GM18867 (cell line): ENCODE results near the gene HHAT.

Experiments used
- ATAC-seq: cut with Tn5 transposase; IDR thresholded peaks from one replicate; pipeline ENCODE4 v1.9.1; 2021; ENCODE audit warnings: mild to moderate bottlenecking, moderate library complexity; ENCODE audit not compliant: unreplicated experiment

HHAT gene

DNA sequence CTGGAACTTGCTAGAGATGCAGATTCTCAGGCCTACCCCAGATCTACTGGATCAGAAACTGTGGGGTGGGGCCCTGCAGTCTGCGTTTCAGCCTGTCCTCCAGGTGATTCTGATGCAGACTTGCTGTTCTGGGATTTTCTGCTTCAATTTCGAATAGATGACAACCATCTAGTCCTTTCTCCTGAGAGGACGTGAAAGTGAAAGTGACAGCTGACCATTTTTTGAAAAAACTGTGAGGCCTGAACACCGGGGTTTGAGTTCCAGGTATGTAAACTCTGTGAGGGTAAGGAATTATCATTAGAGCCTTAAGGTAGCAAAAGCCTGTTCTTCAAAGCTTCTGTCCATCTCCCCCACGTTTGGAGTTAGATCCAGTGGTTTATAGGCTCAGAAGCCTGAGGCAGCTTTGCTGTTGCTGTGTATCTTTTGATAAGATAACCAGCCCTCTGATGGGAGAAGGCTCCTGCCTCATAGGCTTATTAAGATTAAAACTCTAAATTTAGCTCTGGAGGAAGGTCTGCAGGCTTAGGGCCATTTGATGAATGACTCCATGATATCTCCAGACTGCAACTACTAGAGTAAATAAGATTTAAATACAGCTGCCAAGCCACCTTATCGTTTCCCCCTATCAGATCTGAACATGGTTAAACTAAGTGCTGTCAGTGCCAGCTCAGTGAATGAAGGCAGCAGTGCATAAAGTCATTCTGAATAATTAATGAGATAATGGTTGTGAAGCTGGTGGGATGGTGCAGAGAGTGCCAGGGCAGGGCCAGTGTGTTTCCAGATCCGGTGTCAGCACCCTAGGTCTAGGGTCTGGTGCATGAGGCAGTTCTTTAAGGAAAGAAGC, 335.2 kb downstream of the HHAT start:
- ATAC-seq: no peak

- ATAC-seq: no peak
Measured at GRCh38 chr1:210669951-210670350, 341.2 kb downstream of the HHAT start.

- no peak for ATAC-seq
Measured at GRCh38 chr1:210674151-210674550, 345.4 kb downstream of the HHAT start.

- ATAC-seq: no peak
Measured at GRCh38 chr1:210676539-210676938, 347.8 kb downstream of the HHAT start.

GRCh38 chr1:210677533-210677932, 348.8 kb downstream of the HHAT start:
- ATAC-seq: peak; percentile 93

GRCh38 chr1:210678306-210678705, 349.6 kb downstream of the HHAT start:
- no peak for ATAC-seq

DNA sequence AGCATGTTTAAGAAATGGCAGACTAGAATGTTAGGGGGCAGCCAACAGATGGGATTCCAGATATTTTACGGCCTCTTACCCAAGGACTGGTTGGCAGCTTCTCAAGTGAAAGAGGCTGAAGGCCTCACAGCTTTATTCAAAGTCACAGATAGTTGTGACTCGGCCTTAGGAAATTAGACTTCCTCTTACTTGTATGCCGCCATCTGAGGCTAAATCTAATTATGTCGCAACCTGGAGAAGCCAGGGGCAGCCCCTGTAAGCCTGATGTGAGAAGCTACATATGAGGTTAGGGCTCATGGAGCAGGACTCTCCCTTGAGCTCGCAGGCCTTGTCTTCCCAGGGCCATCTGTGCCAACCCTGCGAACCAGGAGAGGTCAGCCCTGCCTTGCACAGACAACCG, 352.5 kb downstream of the HHAT start:
- no peak for ATAC-seq

DNA sequence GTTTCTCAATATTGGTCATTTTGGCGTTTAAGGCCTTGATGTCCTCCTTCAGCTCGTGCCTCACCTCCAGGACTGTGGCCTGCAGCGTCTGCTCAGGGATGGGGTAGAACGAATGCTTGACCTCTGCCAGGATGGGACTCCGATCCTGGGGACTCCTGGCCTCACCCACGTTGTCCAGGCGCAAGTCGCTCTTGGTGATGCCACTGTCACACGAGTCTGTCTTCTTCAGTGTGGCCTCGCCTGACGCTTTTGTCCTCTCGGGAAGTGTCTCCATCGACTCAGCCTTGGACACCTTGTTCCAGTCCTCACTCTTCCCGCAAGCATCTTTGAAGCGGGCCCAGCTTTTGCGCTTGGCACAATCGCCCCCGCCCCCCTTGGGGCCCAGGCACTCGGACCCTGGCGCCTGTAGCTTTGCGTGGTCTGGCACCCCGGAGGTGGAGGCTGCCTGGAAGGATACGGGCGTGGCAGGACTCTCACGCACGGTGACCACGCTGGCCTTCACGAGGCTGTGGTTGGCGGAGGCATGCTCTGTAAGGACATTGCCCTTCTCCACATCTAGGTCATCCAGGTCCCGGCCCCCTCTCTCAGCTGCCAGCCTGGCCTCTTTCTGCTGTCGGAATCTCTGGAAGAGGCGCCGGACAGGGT, 354.8 kb downstream of the HHAT start:
- ATAC-seq: no peak

GRCh38 chr1:210684466-210685294, 356.0 kb downstream of the HHAT start:
- ATAC-seq: peak; percentile 83

- peak; percentile 11 for ATAC-seq
Measured at GRCh38 chr1:210685295-210685650, 356.6 kb downstream of the HHAT start.

GRCh38 chr1:210686841-210687240, 358.1 kb downstream of the HHAT start:
- ATAC-seq: no peak

DNA sequence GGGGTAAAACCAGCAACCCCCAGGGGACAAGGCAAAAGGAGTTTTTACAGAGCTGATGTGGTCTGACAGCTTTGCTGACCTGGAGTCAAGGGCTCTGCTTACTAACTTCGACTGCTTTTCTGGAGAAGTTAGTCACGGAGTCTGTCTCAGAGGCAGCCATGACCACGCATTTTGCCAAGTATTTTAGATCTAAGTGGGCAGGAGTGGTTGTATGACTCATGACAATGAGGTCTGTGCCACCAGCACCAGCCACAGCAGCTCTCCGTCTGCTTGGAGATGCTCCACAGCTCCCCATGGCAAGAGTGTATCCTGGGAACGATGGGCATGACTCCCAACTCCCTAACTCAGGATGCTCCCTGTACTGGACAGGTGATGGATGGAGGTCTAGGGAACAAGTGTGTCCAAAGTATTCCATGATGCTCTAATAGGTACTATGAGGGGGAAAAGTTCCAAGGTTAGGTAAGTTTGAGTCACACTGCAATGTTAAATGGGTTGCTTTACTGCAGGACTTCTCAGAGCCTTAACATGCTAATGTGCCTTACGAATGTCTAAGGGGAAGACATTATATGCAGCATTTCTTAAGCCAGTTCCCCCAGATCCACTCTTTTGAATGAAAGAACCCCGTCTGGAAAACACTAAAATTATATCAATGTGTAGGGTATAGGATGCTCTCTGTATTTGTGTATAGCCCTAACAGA, 359.0 kb downstream of the HHAT start:
- ATAC-seq: no peak

GRCh38 chr1:210688512-210689234, 360.0 kb downstream of the HHAT start:
- no peak for ATAC-seq

DNA sequence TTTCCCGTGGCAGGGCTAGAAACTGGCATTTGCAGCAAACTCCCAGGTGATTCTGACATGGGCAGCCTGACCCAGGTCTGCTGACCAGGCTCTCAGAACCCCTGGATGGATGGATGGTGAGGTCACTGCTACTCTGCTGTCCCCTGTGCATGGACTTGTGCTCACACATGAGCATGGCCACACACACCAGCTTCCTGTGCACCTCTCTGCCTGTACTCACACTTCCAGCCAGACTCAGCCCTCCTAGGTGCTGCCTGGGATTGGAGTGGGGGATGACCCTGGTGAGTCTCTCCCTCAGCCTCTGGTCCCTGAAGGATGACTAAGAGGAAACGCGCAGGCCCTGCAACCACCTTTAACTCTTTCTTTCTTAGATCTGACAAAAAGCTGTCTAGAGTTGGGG, 361.1 kb downstream of the HHAT start:
- ATAC-seq: no peak

GRCh38 chr1:210690236-210690635, 361.5 kb downstream of the HHAT start:
- no peak for ATAC-seq

GRCh38 chr1:210691039-210691610, 362.4 kb downstream of the HHAT start:
- ATAC-seq: no peak

DNA sequence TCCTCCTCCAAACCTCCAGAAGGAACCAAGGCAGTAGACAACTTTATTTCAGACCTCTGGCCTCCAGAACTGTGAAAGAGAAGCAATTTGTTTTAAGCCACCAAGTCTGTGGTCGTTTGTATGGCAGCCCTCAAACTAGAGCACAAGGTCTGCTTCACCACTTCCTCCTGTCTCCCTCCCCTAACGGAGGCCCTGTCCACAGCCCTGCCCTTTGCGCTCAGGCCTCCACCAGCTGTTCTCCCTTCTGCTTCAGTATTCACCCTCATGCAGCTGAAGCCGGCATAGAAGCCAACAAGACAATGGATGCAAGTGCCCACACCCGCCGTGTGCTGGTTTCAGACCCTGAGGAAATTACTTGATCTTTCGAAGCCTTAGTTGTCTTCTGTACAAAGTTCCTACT, 364.1 kb downstream of the HHAT start:
- no peak for ATAC-seq

- ATAC-seq: no peak
Measured at GRCh38 chr1:210695026-210695425, 366.3 kb downstream of the HHAT start.

GRCh38 chr1:210696709-210697108, 368.0 kb downstream of the HHAT start:
- ATAC-seq: peak; percentile 99

- ATAC-seq: no peak
Measured at GRCh38 chr1:210697185-210697584, 368.5 kb downstream of the HHAT start.
